OCI-LY7 (cell line): ENCODE measurements around the gene PLEKHF1. TPM values are rescaled to one million over a fixed set of nuclear protein-coding genes. Genes with fewer than 3 reads are reported as not detected.

Experiments
- BruUV-seq: library from RNA; stranded (reverse); fragments of 400-500 nt; replicated peaks from 2 replicates; lab custom pipeline; 2021; lab: Mats Ljungman, UMichigan
- CTCF ChIA-PET: fragments of 300-600 bp; sonication (Branson Sonifier 250); formaldehyde crosslinking; loops from one replicate; lab custom pipeline; 2022; ENCODE audit warnings: antibody characterized with exemption; ENCODE audit not compliant: unreplicated experiment; lab: Charles Lee
- POLR2A ChIA-PET: fragments of 300-600 bp; sonication (Branson Sonifier 250); formaldehyde crosslinking; loops from one replicate; lab custom pipeline; 2022; ENCODE audit warnings: antibody characterized with exemption; lab: Charles Lee
- DNase-seq: peaks from one replicate; pipeline ENCODE4 v3.0.0-alpha.2; 2015; ENCODE audit warnings: low spot score
- H2AFZ ChIP-seq: fragments of 200-600 bp; sonication (generic), shearing (Covaris generic); 2 replicates; pipeline ENCODE4 v1.6.1; 2014; ENCODE audit warnings: mild to moderate bottlenecking, antibody characterized with exemption, low read length, moderate library complexity
- H3K27ac ChIP-seq: fragments of 200-600 bp; sonication (generic); 2 replicates; pipeline ENCODE4 v1.5.1; 2014; ENCODE audit warnings: mixed run types, low read depth, mild to moderate bottlenecking, moderate library complexity, low read length, inconsistent platforms; ENCODE audit not compliant: poor library complexity, severe bottlenecking
- H3K36me3 ChIP-seq: fragments of 200-600 bp; sonication (generic); 2 replicates; pipeline ENCODE4 v1.6.1; 2014; ENCODE audit warnings: mild to moderate bottlenecking, antibody characterized with exemption, low read length, moderate library complexity, mixed read lengths; ENCODE audit not compliant: insufficient read depth
- H3K4me1 ChIP-seq: fragments of 200-600 bp; sonication (generic); 2 replicates; pipeline ENCODE4 v1.5.1; 2014; ENCODE audit warnings: mild to moderate bottlenecking, low read length; ENCODE audit not compliant: insufficient read depth, poor library complexity, severe bottlenecking
- H3K4me2 ChIP-seq: fragments of 200-600 bp; sonication (generic); 2 replicates; pipeline ENCODE4 v1.6.1; 2014; ENCODE audit warnings: mild to moderate bottlenecking, low read length
- H3K4me3 ChIP-seq: fragments of 200-600 bp; sonication (generic); 2 replicates; pipeline ENCODE4 v1.5.1; 2014; ENCODE audit warnings: mild to moderate bottlenecking, low read depth, low read length; ENCODE audit not compliant: poor library complexity, severe bottlenecking
- H3K79me2 ChIP-seq: fragments of 200-600 bp; sonication (generic); 2 replicates; pipeline ENCODE4 v1.6.1; 2016; ENCODE audit warnings: low read depth, mild to moderate bottlenecking, low read length, moderate library complexity, mixed read lengths; ENCODE audit not compliant: insufficient read depth
- H3K9me2 ChIP-seq: fragments of 200-600 bp; sonication (generic); 2 replicates; pipeline ENCODE4 v1.6.1; 2016; ENCODE audit warnings: mild to moderate bottlenecking, low read length, mixed read lengths; ENCODE audit not compliant: insufficient read depth
- H3K9me3 ChIP-seq: fragments of 200-600 bp; sonication (generic); 2 replicates; pipeline ENCODE4 v1.6.1; 2014; ENCODE audit warnings: mild to moderate bottlenecking, mixed run types, low read length, mixed read lengths
- H4K20me1 ChIP-seq: fragments of 200-600 bp; sonication (generic); 2 replicates; pipeline ENCODE4 v1.6.1; 2014; ENCODE audit warnings: mild to moderate bottlenecking, antibody characterized with exemption, low read length, moderate library complexity, mixed read lengths; ENCODE audit not compliant: insufficient read depth
- EZH2phosphoT487 ChIP-seq: fragments of 200-600 bp; sonication (generic); IDR thresholded peaks from 2 replicates; pipeline ENCODE4 v1.6.1; 2018; ENCODE audit warnings: low read depth, borderline replicate concordance, mild to moderate bottlenecking, mixed run types, antibody characterized with exemption, low read length, moderate library complexity, mixed read lengths
- intact Hi-C: fragments of 100-400 bp; cut with micrococcal nuclease; formaldehyde crosslinking; loops from one replicate; pipeline ENCODE4 v1.10.0; 2022; ENCODE audit not compliant: unreplicated experiment
- total RNA-seq, 2 experiments: library from RNA; depleted of rRNA in 1 of 2; stranded (reverse); fragments of >200 nt in 1 of 2; shearing (Covaris generic) in 1 of 2; gene quantifications; 2 replicates each; pipeline ENCODE4 v1.2.3, GENCODE V29; 2014 to 2022
- TF ChIP-seq, protein P1 (sequence below): fragments of 200-600 bp; sonication (generic); conservative IDR thresholded peaks from 2 replicates; pipeline ENCODE4 v1.5.1; 2014; ENCODE audit warnings: mild to moderate bottlenecking, antibody characterized with exemption, low read length, moderate library complexity, mixed read lengths

The PLEKHF1 gene
- total RNA-seq, 2 experiments from 2014 or later: 5.0 to 7.0 TPM

DNA sequence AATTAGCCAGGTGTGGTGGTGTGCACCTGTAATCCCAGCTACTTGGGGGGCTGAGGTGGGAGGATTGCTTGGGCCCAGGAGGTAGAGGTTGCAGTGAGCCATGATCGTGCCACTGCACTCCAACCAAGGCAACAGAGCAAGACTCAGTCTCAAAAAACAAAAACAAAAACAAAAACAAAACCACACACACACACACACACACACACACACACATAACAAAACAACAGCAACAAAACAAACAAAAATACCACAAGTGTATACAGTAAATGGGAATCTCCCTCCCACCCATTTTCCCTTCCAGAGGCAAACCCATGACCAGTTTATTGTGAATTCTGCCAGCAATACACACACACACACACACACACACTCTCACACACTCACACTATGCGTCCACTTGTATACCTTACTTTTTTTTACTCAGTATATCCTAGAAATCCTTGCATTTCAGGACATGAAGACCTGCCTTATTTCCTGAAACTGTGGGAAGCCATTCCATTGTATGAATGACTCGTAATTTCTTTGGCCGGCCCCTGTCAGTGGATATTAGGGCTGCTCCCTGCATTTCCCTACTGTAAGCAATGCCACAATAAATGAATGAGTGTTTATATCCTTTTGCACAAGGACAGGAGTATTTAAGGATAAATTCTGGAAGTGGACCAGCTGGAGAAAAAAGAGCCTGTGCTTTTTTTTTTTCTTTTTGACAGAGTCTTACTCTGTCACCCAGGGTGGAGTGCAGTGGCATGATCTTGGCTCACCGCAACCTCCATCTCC is 6.9 kb upstream of the PLEKHF1 start:
- Histone ChIP-seq H3K27ac (no peak overlapping the region), H3K4me2 (no peak overlapping the region), H4K20me1 (no peaks in the 10 kb centered on the region), H3K4me1 (no peaks in the 10 kb centered on the region), H3K9me3 (no peaks in the 10 kb centered on the region), H3K36me3 (no peaks in the 10 kb centered on the region), H2AFZ (no peak overlapping the region), H3K9me2 (no peaks in the 10 kb centered on the region), H3K79me2 (no peaks in the 10 kb centered on the region), H3K4me3 (no peak overlapping the region)
- TF ChIP-seq EZH2phosphoT487: no peak
- TF ChIP-seq, protein P1, sequence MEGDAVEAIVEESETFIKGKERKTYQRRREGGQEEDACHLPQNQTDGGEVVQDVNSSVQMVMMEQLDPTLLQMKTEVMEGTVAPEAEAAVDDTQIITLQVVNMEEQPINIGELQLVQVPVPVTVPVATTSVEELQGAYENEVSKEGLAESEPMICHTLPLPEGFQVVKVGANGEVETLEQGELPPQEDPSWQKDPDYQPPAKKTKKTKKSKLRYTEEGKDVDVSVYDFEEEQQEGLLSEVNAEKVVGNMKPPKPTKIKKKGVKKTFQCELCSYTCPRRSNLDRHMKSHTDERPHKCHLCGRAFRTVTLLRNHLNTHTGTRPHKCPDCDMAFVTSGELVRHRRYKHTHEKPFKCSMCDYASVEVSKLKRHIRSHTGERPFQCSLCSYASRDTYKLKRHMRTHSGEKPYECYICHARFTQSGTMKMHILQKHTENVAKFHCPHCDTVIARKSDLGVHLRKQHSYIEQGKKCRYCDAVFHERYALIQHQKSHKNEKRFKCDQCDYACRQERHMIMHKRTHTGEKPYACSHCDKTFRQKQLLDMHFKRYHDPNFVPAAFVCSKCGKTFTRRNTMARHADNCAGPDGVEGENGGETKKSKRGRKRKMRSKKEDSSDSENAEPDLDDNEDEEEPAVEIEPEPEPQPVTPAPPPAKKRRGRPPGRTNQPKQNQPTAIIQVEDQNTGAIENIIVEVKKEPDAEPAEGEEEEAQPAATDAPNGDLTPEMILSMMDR: no peak
- BruUV-seq: no TSS peak
- DNase-seq: no peak
- intact Hi-C loops: no loop called here
- CTCF ChIA-PET: no interaction called here
- POLR2A ChIA-PET: no interaction called here

DNA sequence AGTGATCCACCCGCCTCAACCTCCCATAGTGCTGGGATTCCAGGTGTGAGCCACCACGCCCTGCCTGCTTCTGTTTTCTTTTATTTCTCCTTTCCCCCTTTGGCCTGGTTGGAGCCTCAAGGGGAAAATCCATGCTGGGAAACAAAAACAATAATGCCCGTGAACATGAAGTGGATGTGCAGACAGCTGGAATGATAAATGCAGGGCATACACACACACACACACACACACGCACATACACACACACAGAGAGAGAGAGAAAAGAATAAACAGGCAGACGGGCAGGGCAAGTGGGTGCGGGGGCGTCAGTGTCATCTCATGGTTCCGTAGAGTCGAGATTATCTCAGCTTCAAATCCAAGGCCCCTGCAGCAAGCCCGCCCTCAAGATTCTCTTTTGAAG is 4.4 kb upstream of the PLEKHF1 start:
- DNase-seq: no peak
- ChIA-PET POLR2A (no interaction called here), CTCF (no interaction called here)
- no peak overlapping the region for H3K4me3 ChIP-seq
- H3K79me2 ChIP-seq: no peaks in the 10 kb centered on the region
- no peak overlapping the region for H3K27ac ChIP-seq
- TF ChIP-seq, protein P1: no peak
- no peak for TF ChIP-seq EZH2phosphoT487
- peaks cover 10% of the 10 kb centered on the region for H3K4me1 ChIP-seq
- no peaks in the 10 kb centered on the region for H3K9me3 ChIP-seq
- H3K9me2 ChIP-seq: no peaks in the 10 kb centered on the region
- no peak overlapping the region for H3K4me2 ChIP-seq
- no TSS peak for BruUV-seq
- intact Hi-C loops: no loop called here
- no peak overlapping the region for H2AFZ ChIP-seq
- no peaks in the 10 kb centered on the region for H3K36me3 ChIP-seq
- H4K20me1 ChIP-seq: no peaks in the 10 kb centered on the region

DNA sequence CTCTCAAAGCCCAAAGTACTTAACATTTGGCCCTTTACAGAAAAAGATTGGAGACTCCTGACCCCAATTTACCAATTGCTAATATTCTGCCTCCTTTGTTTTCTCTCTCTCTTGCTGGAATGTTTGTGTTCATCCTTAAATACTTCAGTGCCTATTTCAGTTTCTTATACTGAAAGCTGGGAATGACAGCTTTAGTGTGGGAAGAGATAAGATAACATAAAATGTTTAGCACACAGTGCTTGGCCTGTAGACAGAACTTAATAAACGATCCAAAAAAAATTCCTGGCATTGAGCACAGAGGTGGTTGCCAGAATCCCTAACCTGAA is 3.0 kb upstream of the PLEKHF1 start:
- no TSS peak for BruUV-seq
- CTCF ChIA-PET: no interaction called here

More for the DNA sequence above, 3.0 kb upstream of the PLEKHF1 start:
- H3K27ac ChIP-seq: no peak overlapping the region
- DNase-seq: no peak
- H3K4me1 ChIP-seq: peaks cover 20% of the 10 kb centered on the region
- TF ChIP-seq, protein P1: no peak
- TF ChIP-seq EZH2phosphoT487: no peak
- no peaks in the 10 kb centered on the region for H4K20me1 ChIP-seq
- no peak overlapping the region for H3K4me3 ChIP-seq
- POLR2A ChIA-PET: no interaction called here
- intact Hi-C loops: no loop called here
- no peaks in the 10 kb centered on the region for H3K79me2 ChIP-seq
- no peak overlapping the region for H2AFZ ChIP-seq
- H3K4me2 ChIP-seq: no peak overlapping the region
- no peaks in the 10 kb centered on the region for H3K9me2 ChIP-seq
- no peaks in the 10 kb centered on the region for H3K9me3 ChIP-seq
- H3K36me3 ChIP-seq: no peaks in the 10 kb centered on the region
